Brain microvascular endothelial cell (primary cell): ENCODE measurements around the gene FARSB.

ENCODE experiments used
- DNase-seq: peaks from one replicate; pipeline ENCODE4 v3.0.0-alpha.2; 2020
- H3K27ac ChIP-seq: fragments of 250-450 bp; sonication (Bioruptor Pico); 2 replicates; pipeline ENCODE4 v1.5.1; 2020; ENCODE audit warnings: mild to moderate bottlenecking, moderate library complexity
- H3K27me3 ChIP-seq: fragments of 250-450 bp; sonication (Bioruptor Pico); replicated peaks from 2 replicates; pipeline ENCODE4 v1.5.1; 2020; ENCODE audit warnings: mild to moderate bottlenecking
- H3K36me3 ChIP-seq: fragments of 250-450 bp; sonication (Bioruptor Pico); replicated peaks from 2 replicates; pipeline ENCODE4 v1.5.1; 2020; ENCODE audit warnings: mild to moderate bottlenecking
- H3K4me3 ChIP-seq: 2 replicates; pipeline ENCODE4 v1.5.1; 2011; ENCODE audit warnings: low read depth, mild to moderate bottlenecking, control low read depth, low read length, moderate library complexity
- in situ Hi-C: cut with HindIII; loops from 2 replicates; pipeline ENCODE4 v1.10.0; 2017; ENCODE audit warnings: low sequenced_read_pairs, low pct_ligation_motif_present
- TF ChIP-seq, protein P1 (sequence below): IDR thresholded peaks from 2 replicates; pipeline ENCODE4 v1.5.1; 2011; ENCODE audit warnings: low read depth, mild to moderate bottlenecking, moderate library complexity, low read length, control low read depth, inconsistent platforms; ENCODE audit errors: missing control alignments

Gene FARSB

DNA sequence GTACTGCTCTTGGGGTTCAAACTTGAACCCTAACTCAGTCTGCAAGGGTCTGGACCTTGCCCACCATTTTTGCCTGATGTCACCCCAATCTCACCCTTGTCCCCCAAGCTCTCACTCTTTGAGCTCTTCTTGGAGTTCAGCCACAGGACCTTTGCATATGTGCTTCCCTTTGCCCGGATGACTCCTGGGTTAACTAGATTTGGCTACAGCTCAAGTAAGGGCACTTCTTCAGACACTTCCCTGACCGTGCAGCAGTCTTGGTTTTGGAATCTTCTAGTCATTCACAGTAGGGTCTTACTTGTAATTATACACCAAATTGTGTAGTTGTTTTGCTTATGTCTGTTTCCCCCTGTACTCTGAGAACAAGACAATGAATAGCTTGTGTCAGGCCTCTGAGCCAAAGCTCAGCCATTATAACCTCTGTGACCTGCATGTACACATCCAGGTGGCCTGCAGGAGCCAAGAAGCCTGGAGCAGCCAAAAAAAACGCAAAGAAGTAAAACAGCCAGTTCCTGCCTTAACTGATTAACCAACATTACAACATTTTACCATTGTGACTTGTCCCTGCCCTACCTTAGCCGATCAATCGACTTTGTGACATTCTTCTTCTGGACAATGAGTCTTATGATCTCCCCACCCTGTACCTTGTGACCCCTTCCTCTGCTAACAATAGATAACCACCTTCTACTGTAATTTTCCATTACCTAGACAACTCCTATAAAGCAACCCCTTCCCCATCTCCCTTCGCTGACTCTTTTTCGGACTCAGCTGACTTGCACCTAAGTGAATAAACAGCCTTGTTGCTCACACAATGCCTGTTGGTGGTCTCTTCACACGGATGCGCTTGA is 14.5 kb upstream of the FARSB start:
- Histone ChIP-seq H3K36me3 (no peaks in the 10 kb centered on the region), H3K4me3 (no peak overlapping the region), H3K27me3 (peaks cover 3% of the 10 kb centered on the region), H3K27ac (no peak overlapping the region)
- no peak for DNase-seq
- TF ChIP-seq, protein P1, sequence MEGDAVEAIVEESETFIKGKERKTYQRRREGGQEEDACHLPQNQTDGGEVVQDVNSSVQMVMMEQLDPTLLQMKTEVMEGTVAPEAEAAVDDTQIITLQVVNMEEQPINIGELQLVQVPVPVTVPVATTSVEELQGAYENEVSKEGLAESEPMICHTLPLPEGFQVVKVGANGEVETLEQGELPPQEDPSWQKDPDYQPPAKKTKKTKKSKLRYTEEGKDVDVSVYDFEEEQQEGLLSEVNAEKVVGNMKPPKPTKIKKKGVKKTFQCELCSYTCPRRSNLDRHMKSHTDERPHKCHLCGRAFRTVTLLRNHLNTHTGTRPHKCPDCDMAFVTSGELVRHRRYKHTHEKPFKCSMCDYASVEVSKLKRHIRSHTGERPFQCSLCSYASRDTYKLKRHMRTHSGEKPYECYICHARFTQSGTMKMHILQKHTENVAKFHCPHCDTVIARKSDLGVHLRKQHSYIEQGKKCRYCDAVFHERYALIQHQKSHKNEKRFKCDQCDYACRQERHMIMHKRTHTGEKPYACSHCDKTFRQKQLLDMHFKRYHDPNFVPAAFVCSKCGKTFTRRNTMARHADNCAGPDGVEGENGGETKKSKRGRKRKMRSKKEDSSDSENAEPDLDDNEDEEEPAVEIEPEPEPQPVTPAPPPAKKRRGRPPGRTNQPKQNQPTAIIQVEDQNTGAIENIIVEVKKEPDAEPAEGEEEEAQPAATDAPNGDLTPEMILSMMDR = no peak
- in situ Hi-C loops = no loop called here

DNA sequence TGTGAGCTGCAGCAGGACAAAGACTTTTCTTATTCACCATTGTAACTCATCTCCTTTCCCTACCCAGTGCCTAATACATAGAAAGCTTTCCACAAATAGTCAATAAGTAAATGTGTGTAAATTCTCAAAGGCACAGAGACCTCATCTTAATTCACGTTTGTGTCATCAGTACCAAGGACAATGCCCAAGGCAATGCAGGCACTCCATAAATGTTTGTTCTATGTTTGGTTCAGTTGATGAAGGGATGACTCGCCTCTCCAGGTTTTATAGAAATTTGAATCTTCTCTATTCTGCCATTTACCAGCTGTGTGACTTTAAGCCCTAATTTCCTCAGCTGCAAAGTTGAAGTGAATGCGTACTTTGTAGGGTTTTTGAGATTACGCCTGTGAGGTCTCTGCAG is 13.5 kb upstream of the FARSB start:
- Histone ChIP-seq H3K4me3 (no peak overlapping the region), H3K36me3 (no peaks in the 10 kb centered on the region), H3K27me3 (peaks cover 3% of the 10 kb centered on the region), H3K27ac (no peak overlapping the region)
- TF ChIP-seq, protein P1 = no peak
- in situ Hi-C loops = no loop called here
- DNase-seq = no peak

DNA sequence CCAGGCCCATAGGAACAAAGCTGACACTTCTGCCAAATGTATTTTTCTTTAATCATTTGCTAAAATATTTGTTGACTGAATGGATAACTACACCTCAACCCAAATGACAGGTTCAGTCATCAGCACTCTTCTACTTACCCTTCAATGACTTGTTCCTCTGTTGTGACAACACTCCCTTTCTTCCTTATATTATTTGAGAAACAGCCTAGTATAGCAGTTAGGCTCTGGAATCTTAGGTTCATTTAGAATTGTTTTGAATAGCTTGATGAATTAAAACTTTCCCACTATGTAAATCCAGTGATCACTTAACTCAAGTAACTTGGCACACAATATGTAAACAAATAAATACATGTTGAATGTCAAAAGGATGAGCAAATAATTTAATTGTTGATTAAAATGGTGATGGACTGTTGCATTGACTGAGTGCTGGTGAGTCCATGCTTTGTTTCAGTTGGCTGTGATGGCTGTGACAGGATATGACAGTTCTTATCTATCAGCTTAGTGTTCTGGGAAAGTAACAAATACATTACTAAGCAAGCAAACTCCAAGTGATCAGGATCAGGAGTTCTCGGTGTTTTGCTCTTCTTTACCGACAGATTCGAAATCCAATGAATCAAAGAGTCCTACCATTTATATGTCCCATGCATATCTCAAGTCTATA is 12.7 kb upstream of the FARSB start:
- in situ Hi-C loops = no loop called here
- TF ChIP-seq, protein P1 = no peak
- no peak overlapping the region for H3K27ac ChIP-seq
- H3K36me3 ChIP-seq = no peaks in the 10 kb centered on the region
- peaks cover 3% of the 10 kb centered on the region for H3K27me3 ChIP-seq
- H3K4me3 ChIP-seq = no peak overlapping the region
- no peak for DNase-seq

DNA sequence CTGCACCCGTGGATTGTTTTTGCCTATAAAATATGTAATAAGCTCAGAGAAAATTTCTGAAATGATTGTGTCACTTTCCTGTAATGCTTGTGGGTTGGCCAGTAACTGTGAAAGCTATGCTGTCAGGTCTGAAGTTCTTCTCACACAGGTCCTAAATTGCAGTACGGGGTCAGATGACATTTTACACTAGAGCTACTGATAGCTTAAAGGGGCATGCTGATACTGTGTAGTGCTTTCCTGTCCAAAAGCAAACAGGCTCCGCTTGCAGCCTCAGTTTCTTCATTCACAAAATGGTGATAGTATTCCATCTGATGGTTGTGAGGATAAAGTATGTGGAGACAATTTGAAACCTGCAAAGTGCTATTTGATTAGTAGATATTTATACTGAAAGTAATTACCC is 7.6 kb upstream of the FARSB start:
- H3K27me3 ChIP-seq = no peaks in the 10 kb centered on the region
- no peak for DNase-seq
- no peaks in the 10 kb centered on the region for H3K36me3 ChIP-seq
- H3K4me3 ChIP-seq = no peak overlapping the region
- no peak overlapping the region for H3K27ac ChIP-seq
- in situ Hi-C loops = no loop called here
- TF ChIP-seq, protein P1 = no peak

DNA sequence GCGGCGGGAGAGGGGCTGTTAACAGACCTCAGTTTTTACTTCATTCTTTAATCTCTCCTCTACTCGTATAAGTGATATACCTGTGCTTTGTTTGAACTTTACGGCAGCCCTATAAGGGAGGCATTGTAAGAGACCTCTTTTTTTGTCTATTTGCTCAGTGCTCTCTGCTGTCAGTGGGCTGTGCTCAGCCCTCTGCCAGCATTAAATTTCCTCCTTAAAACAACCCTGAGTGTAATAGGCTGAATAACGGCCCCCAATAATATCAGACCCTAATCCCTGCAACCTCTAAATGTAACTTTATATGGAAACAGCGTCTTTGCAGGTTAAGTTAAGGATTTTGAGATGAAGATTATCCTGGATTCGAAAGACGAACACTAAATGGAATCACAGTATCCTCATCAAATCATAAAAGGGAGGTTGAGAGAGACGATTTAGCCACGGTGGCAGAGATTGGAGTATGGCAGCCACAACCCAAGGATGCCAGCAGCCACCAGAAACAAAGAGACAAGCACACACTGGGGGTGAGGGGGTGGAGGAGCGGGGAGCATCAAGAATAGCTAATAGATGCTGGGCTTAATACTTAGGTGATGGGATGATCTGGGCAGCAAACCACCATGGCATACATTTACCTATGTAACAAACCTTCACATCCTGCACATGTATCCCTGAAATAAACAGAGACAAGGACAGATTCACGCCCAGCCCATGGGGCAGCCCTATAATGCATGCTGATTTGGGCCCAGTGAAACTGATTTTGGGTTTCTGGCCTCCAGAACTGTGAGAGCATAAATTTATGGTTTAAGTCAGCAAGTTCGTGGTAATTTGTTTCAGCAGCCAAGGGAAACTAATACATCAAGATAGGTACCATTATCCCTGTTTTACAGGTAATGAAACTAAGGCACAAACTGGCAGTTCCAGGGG is 894 bp upstream of the FARSB start:
- peak overlapping the region; percentile 98 for H3K4me3 ChIP-seq
- H3K27me3 ChIP-seq = no peaks in the 10 kb centered on the region
- H3K27ac ChIP-seq = peak overlapping the region; percentile 100
- H3K36me3 ChIP-seq = no peaks in the 10 kb centered on the region
- in situ Hi-C loops = no loop called here
- DNase-seq = no peak
- TF ChIP-seq, protein P1 = no peak
